GM21723 (cell line): Measurements from ENCODE around the gene PEPD.

Experiments used
- ATAC-seq: cut with Tn5 transposase; IDR thresholded peaks from one replicate; pipeline ENCODE4 v1.9.1; 2021; ENCODE audit warnings: mild to moderate bottlenecking, moderate library complexity; ENCODE audit not compliant: unreplicated experiment

The PEPD gene

DNA sequence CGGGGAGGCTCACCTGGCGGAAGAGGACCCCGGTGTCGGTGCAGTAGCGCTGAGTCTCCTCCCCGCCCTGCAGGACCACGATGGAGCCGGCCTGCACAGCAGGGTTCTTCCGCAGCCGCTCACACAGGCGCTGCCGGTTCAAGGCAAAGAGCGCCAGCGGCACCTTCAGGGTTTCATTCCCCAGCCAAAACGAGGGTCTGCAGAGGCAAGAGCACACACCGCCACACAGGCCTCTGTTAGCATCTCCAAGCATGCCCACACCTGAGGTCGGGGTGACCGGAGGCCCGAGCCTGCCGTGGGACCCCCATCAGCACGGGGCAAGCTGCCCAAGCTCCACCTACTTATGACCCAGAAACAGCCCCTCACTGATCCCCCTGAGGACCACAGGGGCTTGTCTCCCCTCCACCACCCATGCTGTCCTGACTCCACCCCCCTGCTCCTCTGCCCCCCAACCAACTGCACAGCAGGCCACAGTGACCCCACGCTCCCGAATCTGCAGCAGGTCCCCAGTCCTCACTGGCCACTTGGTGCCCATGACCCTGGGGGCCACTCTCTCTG lies 8.9 kb downstream of the PEPD start:
- ATAC-seq, result no peak

- no peak for ATAC-seq
These were observed 9.6 kb downstream of the PEPD start for GRCh38 chr19:33512021-33512420.

DNA sequence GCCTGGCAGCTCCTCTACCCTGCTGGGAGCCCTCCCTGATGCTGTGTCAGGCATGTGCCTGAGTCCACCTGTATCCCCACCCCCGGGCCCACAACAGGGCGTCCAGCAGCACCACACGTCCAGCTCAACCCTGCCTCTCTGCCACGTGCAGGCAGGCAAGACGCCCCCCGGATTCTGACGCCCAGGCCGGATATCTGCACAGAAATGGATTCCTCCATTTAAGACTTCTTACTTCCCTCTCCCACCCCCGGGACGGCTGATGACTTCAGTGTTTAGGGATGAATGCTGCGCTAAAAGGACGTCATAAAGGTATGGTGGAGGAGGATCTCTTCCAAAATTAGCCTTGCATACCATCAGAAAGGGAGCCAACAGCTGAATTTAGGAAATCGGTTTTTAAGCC lies 10.2 kb downstream of the PEPD start:
- ATAC-seq, result no peak

DNA sequence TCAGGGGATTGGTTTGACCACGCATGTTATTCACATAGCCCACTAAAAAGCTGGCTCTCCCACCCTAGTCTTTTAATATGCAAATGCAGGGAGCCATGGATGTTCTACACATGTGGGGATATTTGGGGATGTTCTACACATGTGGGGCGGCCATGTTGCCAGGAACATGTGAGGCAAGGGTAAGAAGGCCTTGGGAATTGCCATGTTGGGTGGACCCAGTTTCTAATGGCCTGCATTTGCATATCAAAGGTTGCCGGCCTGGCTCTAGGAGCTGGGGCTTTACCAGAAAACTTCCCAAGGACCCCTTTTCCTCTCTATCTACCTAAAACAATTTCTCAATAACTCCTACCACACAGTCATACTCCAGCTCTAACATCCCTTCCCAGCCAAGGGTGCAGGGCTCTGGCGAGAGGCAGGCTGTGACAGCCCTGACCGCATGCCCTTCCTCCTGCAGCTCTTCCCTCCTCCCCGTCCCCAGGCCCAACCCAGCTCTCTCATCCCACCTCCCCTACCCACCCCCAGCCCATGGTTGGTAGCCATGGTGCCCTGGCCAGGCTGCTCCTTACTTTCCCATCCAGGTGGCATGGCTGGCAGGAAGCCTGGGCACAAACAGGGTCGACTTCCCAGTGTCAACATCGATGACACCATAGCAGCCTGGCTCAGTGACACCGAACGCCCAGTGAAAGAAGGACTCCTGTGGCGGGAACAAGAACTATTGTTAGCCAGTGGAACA lies 11.0 kb downstream of the PEPD start:
- no peak for ATAC-seq

- ATAC-seq, result no peak
These were observed 11.8 kb downstream of the PEPD start for GRCh38 chr19:33509774-33510173.

- no peak for ATAC-seq
These were observed 12.5 kb downstream of the PEPD start for GRCh38 chr19:33508941-33509614.

- ATAC-seq, result no peak
These were observed 13.2 kb downstream of the PEPD start for GRCh38 chr19:33508431-33508830.

DNA sequence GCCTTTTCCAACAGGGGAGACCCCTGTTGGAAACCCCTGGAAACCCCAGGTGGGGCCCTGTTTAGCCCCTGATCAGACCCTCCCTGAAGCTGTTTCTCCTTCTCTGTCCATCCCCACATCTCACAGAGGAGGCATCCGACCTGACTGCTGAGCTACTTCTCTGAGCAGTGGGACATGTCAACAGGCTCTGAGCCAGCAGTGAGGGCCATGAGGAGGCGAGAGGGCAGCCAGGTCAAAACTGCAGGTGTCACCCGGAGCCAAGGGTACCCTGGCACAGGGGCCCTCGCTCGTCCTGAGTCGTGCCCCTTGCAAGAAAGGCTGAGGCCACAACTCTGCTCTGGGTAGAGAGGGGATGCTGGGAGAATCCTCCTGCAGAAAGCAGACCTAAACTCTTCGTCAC lies 13.6 kb downstream of the PEPD start:
- ATAC-seq, result no peak

DNA sequence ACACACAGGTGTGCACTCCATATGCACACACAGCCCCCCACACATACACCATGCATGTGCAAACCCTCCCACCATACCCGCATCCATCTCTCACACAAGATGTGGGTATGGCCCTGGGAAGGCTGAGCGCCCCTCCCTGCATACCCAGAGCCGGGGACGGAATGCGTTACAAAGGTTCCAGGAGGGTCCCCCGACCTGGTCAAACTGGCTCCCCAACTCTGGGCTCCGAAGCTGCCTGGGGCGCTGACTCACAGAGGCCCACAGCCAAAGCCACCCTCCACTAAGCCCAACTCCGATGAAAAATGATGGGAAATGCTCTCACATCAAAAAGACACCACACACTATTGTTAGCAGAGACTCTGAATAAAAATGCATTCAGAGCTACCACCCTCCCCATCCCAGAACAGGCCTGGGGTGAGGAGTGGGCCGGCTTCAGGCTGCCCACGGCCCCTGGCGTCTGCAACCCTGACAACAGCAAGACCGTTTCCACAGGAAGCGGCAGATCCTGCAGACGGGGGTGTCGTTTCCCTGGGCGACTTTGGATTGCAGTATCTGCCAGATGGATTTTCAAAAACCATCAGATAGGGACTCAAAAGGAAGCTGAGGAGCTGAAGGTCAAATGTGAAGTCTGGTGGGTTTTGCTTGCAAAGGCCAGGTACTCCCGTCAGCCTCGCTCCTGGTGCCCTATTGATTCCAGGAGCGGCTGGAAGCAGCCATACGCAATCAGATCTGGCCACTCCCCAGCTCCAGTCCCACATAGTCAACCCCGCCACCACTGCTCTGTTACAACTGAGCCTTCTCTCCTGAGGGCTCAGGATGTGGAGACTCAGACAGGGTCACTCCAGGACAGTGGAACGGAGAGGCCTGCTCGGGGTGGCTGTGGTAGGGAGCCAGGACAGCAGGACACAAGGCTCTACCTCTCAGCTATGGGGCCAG lies 14.3 kb downstream of the PEPD start:
- no peak for ATAC-seq

GRCh38 chr19:33506498-33506897 lies 15.1 kb downstream of the PEPD start:
- no peak for ATAC-seq

DNA sequence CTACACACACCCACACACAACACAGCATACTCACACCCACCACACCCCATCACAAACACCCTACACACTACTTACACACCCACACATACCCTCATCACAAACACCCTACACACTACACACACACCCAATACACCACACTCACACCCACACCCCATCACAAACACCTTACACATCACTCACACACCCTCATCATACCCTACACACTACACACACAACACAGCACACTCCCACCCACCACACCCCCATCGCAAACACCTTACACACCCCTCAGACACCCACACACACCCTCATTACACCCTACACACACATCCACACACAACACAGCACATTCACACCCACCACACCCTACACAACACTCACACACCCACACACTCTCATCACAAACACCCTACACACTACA lies 15.8 kb downstream of the PEPD start:
- ATAC-seq, result no peak

- no peak for ATAC-seq
These were observed 16.4 kb downstream of the PEPD start for GRCh38 chr19:33505148-33505547.

DNA sequence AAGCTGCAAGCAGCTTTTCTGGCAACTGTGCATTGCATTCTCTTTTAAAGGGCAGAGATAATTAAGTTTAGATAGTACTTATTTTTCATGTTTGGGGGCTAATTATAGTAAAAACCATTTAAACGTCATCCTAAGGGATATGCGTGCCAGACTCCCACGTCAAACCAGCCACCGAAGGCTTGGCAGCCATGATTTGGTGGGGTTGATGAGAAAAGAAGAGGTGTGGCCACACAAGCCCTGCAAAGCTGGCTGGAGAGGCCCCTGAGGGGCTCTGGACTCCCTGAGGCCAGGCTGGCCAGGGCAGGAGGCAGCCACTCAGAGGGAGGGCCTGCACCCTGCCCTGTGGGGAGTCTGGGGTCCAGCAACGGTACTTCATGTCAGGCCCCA lies 17.5 kb downstream of the PEPD start:
- ATAC-seq, result no peak

- no peak for ATAC-seq
These were observed 18.0 kb downstream of the PEPD start for GRCh38 chr19:33503433-33504057.

DNA sequence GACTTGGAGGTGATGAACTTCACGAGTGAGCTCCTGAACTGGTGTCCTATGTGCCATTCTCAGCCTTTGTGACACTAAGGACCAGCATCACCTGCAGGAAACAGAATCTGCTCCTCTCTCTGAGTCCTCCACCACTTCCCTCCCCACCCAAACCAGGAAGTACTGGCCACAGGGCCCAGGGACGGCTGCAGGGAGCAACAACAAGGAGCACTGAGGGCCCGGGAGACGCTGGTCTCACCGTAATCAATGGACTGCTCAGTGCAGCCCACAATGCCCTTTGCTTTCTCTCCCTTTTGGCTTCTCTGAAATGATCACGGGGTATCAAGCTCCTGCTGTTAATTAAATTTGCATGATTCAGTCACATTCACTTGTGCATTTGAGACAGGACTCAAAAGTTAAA lies 18.6 kb downstream of the PEPD start:
- no peak for ATAC-seq

GRCh38 chr19:33502521-33502920 lies 19.1 kb downstream of the PEPD start:
- ATAC-seq, result no peak

GRCh38 chr19:33501693-33502356 lies 19.8 kb downstream of the PEPD start:
- no peak for ATAC-seq

GRCh38 chr19:33500991-33501390 lies 20.6 kb downstream of the PEPD start:
- ATAC-seq, result no peak

DNA sequence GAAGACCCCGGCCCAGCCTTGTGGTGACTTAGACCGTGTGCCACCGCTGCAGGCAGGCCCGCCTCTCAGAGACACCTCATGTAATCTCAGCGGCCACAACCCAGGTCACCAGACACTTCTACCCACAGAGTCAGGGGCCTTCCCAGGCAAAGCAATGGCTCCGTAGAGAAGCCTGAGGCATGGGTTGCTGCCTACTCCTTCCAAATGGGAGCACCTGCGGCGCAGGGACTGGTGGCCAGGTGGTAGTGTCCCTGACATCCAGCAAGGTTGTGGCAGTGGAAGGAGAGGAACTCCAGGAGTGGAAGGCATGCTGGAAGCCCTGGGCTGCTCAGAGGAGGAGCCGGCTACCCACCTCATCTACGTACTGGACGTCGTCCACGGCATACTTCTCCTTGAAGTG lies 21.0 kb downstream of the PEPD start:
- no peak for ATAC-seq
